GM12874 (cell line): ENCODE data around the gene SORCS2.

Experiments used
- TF ChIP-seq, protein P1 (sequence below): IDR thresholded peaks from 2 replicates; pipeline ENCODE4 v1.5.1; 2011; ENCODE audit warnings: low read depth, mild to moderate bottlenecking, control low read depth, low read length, moderate library complexity; ENCODE audit not compliant: insufficient read depth

SORCS2 gene

DNA sequence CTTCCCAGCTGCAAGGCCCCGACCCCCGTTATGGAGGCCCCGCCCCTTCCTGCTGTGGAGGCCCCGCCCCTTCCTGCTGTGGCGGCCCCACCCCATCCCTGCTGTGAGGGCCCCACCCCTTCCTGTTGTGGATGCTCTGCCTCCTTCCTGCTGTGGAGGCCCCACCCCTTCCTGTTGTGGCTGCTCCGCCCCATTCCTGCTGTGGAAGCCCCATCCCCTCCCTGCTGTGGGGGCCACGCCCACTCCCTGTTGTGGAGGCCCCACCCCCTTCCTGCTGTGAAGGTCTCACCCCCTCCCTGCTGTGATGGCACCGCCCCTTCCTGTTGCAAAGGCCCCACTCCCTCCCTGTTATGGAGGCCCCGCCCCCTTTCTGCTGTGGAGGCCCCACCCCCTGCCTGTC lies 347.3 kb downstream of the SORCS2 start:
- TF ChIP-seq, protein P1, sequence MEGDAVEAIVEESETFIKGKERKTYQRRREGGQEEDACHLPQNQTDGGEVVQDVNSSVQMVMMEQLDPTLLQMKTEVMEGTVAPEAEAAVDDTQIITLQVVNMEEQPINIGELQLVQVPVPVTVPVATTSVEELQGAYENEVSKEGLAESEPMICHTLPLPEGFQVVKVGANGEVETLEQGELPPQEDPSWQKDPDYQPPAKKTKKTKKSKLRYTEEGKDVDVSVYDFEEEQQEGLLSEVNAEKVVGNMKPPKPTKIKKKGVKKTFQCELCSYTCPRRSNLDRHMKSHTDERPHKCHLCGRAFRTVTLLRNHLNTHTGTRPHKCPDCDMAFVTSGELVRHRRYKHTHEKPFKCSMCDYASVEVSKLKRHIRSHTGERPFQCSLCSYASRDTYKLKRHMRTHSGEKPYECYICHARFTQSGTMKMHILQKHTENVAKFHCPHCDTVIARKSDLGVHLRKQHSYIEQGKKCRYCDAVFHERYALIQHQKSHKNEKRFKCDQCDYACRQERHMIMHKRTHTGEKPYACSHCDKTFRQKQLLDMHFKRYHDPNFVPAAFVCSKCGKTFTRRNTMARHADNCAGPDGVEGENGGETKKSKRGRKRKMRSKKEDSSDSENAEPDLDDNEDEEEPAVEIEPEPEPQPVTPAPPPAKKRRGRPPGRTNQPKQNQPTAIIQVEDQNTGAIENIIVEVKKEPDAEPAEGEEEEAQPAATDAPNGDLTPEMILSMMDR = no peak

DNA sequence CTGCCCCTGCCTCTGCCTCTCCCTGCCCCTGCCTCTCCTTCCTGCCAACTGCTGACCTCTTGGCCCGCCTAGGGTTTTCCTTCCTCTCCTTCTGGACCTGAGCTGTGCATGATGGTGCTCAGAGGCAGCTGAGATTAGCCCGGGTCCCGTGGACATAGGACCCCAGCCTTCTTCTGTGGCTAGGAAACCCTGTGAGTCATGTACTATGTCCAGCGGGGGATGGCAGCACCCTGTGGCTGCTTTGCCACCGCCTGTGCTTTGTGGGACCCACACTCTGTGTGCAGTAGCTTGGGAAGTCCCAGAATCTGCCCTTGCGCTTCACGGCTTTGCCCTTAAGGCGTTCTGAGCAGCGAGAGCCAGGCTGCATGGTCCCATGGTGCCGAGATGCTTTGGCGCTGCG lies 347.9 kb downstream of the SORCS2 start:
- TF ChIP-seq, protein P1 = no peak

DNA sequence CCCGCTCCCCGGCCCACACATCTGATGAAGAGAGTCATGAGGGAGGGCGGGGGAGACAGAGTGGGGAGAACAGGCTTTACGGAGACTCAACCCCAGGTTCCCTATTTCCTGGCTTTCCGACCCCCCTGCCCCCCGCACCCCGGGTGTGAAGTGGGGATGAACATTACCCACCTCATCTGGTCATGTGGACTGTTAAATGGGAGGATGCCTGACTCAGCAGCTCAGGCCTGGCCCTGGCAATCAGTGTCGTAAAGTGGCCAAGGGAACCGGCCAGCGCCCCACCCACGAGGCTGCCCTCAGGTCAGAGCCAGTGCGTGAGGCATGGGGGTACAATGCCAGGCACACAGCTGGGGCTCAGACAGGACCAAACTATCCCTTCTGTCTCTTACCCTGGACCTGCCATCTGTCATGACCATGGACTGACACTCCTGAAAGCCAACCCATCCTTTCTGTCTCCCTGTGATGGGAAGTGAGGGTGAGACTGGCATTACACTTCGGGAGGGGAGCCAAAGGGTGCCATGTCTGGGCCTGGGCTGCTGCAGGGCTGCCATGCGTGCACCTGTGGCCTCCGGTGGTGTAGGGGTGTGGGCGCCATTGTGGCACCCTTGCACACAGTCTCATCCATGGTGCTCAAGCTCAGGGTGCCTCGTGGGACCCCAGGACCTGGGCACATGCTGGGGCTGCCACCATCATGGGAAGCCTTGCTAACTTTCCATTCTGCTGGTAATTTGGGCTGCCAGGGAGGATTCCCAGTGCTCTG lies 348.5 kb downstream of the SORCS2 start:
- TF ChIP-seq, protein P1 = no peak

DNA sequence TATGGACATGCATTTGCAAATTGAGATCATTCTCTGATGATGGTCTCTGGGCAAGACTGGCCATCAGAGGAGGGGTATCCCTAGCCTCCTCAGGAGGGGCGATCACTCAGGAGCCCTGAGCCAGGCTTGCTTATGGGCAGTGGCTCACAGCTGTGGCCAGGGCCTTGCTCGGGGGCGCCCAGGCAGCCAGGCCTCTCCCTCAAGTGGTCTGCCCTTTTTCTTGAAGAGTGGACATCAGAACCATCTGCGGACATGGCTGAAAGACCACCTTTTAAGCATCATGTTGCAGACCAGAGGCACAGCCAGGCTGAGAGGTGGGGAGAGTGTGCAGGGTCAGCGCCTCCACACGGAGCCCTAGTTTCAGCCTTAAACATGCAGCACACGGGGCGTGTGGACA lies 349.1 kb downstream of the SORCS2 start:
- TF ChIP-seq, protein P1 = no peak

DNA sequence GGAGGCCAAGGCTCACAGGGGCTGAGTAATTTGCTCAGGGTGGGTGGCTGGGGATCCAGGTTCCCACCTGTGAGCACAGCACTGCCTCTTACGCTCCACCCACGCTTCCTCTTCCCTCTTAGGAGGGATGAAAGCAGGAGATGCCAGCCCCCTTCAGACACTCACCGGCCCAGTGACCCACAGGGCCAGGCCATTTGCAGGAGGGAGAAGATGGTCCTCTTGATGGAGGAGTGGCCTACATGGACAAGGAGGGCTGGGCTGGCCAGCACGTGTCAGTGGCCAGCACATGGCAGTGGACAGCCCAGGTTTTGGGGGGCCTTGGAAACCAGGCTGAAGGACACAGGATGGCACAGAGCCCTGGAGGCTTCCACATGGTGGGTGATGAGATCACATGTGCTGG lies 350.4 kb downstream of the SORCS2 start:
- TF ChIP-seq, protein P1 = no peak

DNA sequence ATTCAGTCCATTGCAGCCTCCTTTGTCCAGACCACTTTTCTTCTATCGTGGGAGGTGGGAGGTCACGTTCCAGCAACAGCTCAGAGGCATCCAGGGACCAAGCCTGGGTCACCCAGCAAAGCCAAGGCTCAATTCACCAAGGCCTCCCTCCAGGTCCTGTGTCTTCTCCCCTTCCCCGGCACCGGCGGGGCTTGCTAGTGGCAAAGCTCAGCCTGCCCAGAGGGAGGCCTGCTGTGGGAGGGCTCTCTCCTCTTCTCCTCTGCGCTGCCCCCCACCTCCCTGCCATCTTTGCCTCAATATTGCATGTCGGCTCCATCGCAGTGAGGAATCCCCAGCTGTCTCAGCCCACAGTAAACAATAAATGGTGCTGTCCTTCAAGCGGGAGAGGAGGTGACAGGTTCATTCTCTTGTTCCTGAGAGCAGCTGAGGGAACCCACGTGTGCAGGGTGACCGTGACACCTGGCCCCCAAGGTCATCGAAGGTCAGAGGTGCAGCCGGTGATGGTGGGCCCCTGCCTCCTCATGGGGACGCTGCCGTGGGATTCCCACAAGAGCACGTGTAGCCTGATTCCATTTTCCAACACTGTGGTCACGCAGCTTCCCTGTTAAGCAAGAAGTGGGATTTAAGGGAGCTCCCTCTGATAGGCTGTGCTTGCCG lies 353.9 kb downstream of the SORCS2 start:
- TF ChIP-seq, protein P1 = no peak

DNA sequence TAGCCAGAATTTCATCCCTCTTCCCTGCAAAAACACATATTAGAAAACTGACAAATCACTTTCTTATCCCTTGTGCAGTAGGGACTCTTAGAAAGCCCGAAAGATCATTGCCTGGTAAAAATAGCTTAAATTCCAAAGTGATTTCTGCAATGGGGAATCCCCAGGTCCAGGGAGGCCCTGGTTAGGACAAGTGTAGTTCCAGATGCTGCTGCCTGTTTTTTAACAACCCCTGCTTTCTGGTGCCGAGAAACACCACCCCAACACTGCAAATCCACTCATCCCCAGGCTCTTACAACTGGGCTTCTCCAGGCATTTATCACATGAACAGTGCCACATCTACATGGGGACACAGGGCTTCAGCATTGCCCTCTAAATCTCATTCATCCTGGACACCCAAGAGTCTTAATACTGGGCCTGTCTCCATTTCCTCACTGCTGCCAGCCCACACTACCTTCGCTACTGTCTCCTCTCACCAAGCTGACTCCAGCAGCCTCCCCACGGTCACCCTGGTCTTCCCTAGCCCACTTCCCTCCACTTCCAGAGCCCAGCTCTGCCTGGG lies 354.6 kb downstream of the SORCS2 start:
- TF ChIP-seq, protein P1 = no peak
